Adrenal gland (tissue), 12 donors: ENCODE measurements around the gene TNK1. TPM values are rescaled to one million over a fixed set of nuclear protein-coding genes. Genes with fewer than 3 reads are reported as not detected.

ENCODE experiments used
- DNase-seq, 7 donors: peaks; one replicate each; pipeline ENCODE4 v3.0.0-alpha.2; 2019 to 2020
- H3K27ac ChIP-seq, 5 donors: fragments of 200-600 bp; sonication (generic) in 4 of 5; 1 replicate in 3 of 5; 2 replicates in 2 of 5; pipeline versions ENCODE4 v1.5.1 to v1.8.0; 2016 to 2020; ENCODE audit warnings: mild to moderate bottlenecking in 1 of 5
- H3K27me3 ChIP-seq: fragments of 200-600 bp; 2 replicates; pipeline ENCODE4 v1.8.0; 2021
- H3K36me3 ChIP-seq, 2 donors: fragments of 200-600 bp; replicated peaks in 1 of 2; 1 replicate in 1 of 2; 2 replicates in 1 of 2; pipeline versions ENCODE4 v1.5.1 to v1.8.0; 2018 to 2022
- H3K4me1 ChIP-seq, 2 donors: fragments of 200-600 bp; replicated peaks in 1 of 2; 1 replicate in 1 of 2; 2 replicates in 1 of 2; pipeline versions ENCODE4 v1.5.1 to v1.8.0; 2018 to 2021
- H3K4me3 ChIP-seq, 4 donors: fragments of 200-600 bp; sonication (generic) in 3 of 4; one replicate each; pipeline ENCODE4 v1.5.1; 2016 to 2018
- H3K9me3 ChIP-seq, 3 donors: fragments of 200-600 bp; sonication (generic) in 1 of 3; replicated peaks in 1 of 3; 1 replicate in 2 of 3; 2 replicates in 1 of 3; pipeline versions ENCODE4 v1.5.1 to v1.8.0; 2016 to 2021
- POLR2A ChIP-seq, 2 donors: fragments of 450-650 bp; IDR thresholded peaks; one replicate each; pipeline ENCODE4 v1.6.1; 2017; ENCODE audit warnings: antibody characterized with exemption in 2 of 2, mild to moderate bottlenecking in 2 of 2, moderate library complexity in 1 of 2
- WGBS, 4 donors: extraction: QIAGEN DNeasy Blood & Tissue Kit in 2 of 4; methylation state at CpG; one replicate each; pipeline versions ENCODE4 v1.1.5 to v1.1.7; 2013 to 2017; 5-methylcytosine and 5-hydroxymethylcytosine counted together
- intact Hi-C, 2 donors: fragments of 100-400 bp; cut with DNase I; formaldehyde crosslinking; loops; one replicate each; pipeline versions ENCODE4 v1.14.1 to v1.15.0; 2022 to 2023
- polyA plus RNA-seq, 3 donors: library from polyadenylated mRNA; stranded (reverse); fragments of 200-250 nt in 2 of 3; fragments of 350-450 nt in 1 of 3; fragmentation: Illumina TruSeq in 1 of 3; extraction: RNeasy Lipid Tissue Mini Kit (QIAGEN cat#74804) in 1 of 3; gene quantifications; one replicate each; pipeline ENCODE4 v1.2.3, GENCODE V29; 2013 to 2014
- total RNA-seq, 9 donors: library from RNA; depleted of rRNA in 4 of 9; stranded (reverse); fragments of >200 nt in 4 of 9; fragments of 120-200 nt in 1 of 9; fragmentation: NEBNext Ultra II Directional in 1 of 9; extraction: Animal tissue kit (Norgen Biotek cat#: 25700) in 1 of 9; gene quantifications; one replicate each; pipeline versions ENCODE4 v1.1.0 to v1.2.4, GENCODE V29; 2013 to 2023
- TF ChIP-seq, protein P1 (sequence below), 6 experiments: fragments of 450-650 bp in 4 of 6; fragments of 200-600 bp in 2 of 6; sonication (generic) in 1 of 6; IDR thresholded peaks; 1 replicate in 5 of 6; 2 replicates in 1 of 6; pipeline versions ENCODE4 v1.5.1 to v1.8.0; 2016 to 2021; ENCODE audit warnings: antibody characterized with exemption in 6 of 6, mild to moderate bottlenecking in 2 of 6, moderate library complexity in 1 of 6
- donor health status: healthy with polysubstance abuse.
- donor health status: Bipolar disorder and iron deficiency.
- donor health status: DM: yes; HTN: yes; CAD: no.
- donor health status: DM: no; HTN: no; CAD: no.
- donor health status: DM: no; HTN: no; CAD: no.
- donor health status: DM: yes; HTN: yes; CAD: no.

Gene TNK1
- total and polyA plus RNA-seq, 12 donors: 0.06 to 8.7 (median 2.0) TPM

DNA sequence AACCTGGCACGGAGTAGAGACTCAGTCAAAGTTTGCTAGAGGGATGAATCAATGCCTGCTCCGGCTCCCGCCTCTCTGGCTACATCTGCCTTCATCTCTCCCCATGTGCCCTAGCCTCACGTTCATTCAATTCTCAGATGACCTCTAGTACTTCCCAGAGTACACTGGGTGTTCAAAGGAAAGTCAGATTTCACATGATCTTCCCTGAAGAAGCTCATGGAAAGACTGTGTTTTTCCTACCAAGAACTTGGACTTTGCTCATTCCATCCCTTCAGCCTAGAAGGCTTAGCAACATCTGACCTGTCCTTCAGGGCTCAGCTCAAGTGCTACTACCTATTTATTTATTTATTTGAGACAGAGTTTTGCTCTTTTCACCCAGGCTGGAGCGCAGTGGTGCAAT lies 11.1 kb upstream of the TNK1 start:
- no peaks in the 10 kb centered on the region for H3K36me3 ChIP-seq
- H3K4me1 ChIP-seq: no peaks in the 10 kb centered on the region
- TF ChIP-seq POLR2A (IDR thresholded peaks at IDR 0.05): no peak
- TF ChIP-seq, protein P1, sequence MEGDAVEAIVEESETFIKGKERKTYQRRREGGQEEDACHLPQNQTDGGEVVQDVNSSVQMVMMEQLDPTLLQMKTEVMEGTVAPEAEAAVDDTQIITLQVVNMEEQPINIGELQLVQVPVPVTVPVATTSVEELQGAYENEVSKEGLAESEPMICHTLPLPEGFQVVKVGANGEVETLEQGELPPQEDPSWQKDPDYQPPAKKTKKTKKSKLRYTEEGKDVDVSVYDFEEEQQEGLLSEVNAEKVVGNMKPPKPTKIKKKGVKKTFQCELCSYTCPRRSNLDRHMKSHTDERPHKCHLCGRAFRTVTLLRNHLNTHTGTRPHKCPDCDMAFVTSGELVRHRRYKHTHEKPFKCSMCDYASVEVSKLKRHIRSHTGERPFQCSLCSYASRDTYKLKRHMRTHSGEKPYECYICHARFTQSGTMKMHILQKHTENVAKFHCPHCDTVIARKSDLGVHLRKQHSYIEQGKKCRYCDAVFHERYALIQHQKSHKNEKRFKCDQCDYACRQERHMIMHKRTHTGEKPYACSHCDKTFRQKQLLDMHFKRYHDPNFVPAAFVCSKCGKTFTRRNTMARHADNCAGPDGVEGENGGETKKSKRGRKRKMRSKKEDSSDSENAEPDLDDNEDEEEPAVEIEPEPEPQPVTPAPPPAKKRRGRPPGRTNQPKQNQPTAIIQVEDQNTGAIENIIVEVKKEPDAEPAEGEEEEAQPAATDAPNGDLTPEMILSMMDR (IDR thresholded peaks at IDR 0.05): no peak
- no peaks in the 10 kb centered on the region for H3K27me3 ChIP-seq
- H3K9me3 ChIP-seq: no peaks in the 10 kb centered on the region
- H3K27ac ChIP-seq: no peak overlapping the region
- WGBS, 4 donors: 75 to 83% (median 79%) methylated on average over 5 of the region's 5 CpGs
- intact Hi-C loops: no loop called here
- no peak for DNase-seq
- H3K4me3 ChIP-seq: no peak overlapping the region

DNA sequence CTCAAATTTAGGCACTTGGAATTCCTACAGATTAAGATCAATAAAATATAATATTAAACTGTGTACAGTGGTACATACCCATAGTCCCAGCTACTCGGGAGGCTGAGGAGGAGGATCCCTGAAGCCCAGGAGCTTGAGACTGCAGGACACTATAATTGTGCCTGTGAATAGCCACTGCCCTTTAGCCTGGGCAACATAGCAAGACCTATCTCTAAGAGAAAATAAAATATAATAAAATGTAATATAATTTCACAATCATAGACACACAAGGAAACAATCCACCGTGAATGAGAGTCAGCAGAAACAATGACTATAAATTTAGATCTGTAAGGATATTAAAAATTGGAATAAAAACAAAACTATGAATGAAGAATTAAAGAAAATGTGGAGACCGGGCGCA lies 10.0 kb upstream of the TNK1 start:
- DNase-seq: no peak
- H3K27ac ChIP-seq: no peak overlapping the region
- no peaks in the 10 kb centered on the region for H3K36me3 ChIP-seq
- intact Hi-C loops: no loop called here
- no peaks in the 10 kb centered on the region for H3K4me1 ChIP-seq
- H3K4me3 ChIP-seq: no peak overlapping the region
- TF ChIP-seq, protein P1 (IDR thresholded peaks at IDR 0.05): no peak
- no peak for TF ChIP-seq POLR2A (IDR thresholded peaks at IDR 0.05)
- no peaks in the 10 kb centered on the region for H3K9me3 ChIP-seq
- WGBS, 4 donors: 78 to 90% (median 82%) methylated on average over 4 of the region's 4 CpGs
- H3K27me3 ChIP-seq: no peaks in the 10 kb centered on the region

DNA sequence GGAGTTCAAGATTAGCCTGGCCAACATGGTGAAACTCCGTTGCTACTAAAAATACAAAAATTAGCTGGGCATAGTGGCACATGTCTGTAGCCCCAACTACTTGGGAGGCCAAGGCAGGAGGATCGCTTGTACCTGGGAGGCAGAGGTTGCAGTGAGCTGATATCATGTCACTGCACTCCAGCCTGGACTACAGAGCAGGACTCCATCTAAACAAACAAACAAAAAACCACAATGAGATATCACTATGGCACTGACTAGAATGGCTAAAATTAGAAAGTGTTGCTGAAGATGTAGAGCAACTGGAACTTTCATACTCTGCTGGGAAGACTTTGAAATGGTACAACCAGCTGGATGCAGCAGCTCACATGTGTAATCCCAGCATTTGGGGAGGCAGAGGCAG lies 6.5 kb upstream of the TNK1 start:
- DNase-seq: no peak
- Histone ChIP-seq H3K36me3 (no peaks in the 10 kb centered on the region), H3K4me3 (no peak overlapping the region), H3K27ac (no peak overlapping the region), H3K9me3 (no peaks in the 10 kb centered on the region), H3K4me1 (no peaks in the 10 kb centered on the region), H3K27me3 (no peaks in the 10 kb centered on the region)
- 78 to 89% (median 84%) methylated on average over 2 of the region's 2 CpGs for WGBS, 4 donors
- intact Hi-C loops: no loop called here
- TF ChIP-seq POLR2A (IDR thresholded peaks at IDR 0.05): no peak
- TF ChIP-seq, protein P1 (IDR thresholded peaks at IDR 0.05): no peak

DNA sequence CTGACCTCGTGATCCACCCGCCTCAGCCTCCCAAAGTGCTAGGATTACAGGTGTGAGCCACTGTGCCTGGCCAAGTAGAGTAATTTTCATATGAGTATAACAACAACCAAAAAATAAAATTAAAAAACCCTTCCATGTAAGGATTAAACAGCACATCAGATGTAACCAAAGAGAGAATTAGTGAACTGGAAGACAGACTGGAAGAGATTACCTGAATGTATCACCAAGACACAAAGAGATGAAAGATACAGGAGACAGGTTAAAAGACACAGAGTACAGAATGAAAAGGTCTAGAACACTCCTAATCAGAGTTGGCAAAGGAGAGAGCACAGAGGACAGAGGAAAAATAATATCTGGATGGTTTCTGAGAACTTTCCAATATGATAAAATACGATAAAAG lies 1.8 kb upstream of the TNK1 start:
- TF ChIP-seq, protein P1 (IDR thresholded peaks at IDR 0.05): no peak
- no peak for TF ChIP-seq POLR2A (IDR thresholded peaks at IDR 0.05)
- no peaks in the 10 kb centered on the region for H3K36me3 ChIP-seq
- intact Hi-C loops: no loop called here
- no peak overlapping the region for H3K4me3 ChIP-seq
- H3K27ac ChIP-seq: no peak overlapping the region
- H3K27me3 ChIP-seq: peaks cover 6% of the 10 kb centered on the region
- H3K9me3 ChIP-seq: no peaks in the 10 kb centered on the region
- DNase-seq: no peak
- H3K4me1 ChIP-seq: peaks cover 6 to 23% of the 10 kb centered on the region in 2 donors
- 95 to 100% (median 97%) methylated on average over 3 of the region's 3 CpGs for WGBS, 4 donors
